Neural progenitor cell (in vitro differentiated cells): ENCODE measurements around the gene POLH. TPM values are rescaled to one million over a fixed set of nuclear protein-coding genes. Genes with fewer than 3 reads are reported as not detected.

Experiments used
- DNase-seq: peaks from one replicate; pipeline ENCODE4 v3.0.0-alpha.2; 2016; ENCODE audit warnings: low spot score
- H2AFZ ChIP-seq: fragments of 200-600 bp; sonication (generic); replicated peaks from 2 replicates; pipeline ENCODE4 v1.6.1; 2016; ENCODE audit warnings: antibody characterized with exemption
- H3F3A ChIP-seq: fragments of 200-600 bp; sonication (generic); 2 replicates; pipeline ENCODE4 v1.6.1; 2016; ENCODE audit warnings: antibody characterized with exemption, low read depth
- H3K27ac ChIP-seq: fragments of 200-600 bp; sonication (generic); 2 replicates; pipeline ENCODE4 v1.5.1; 2016; ENCODE audit warnings: mild to moderate bottlenecking
- H3K27me3 ChIP-seq: fragments of 200-600 bp; sonication (generic); 2 replicates; pipeline ENCODE4 v1.6.1; 2016; ENCODE audit warnings: mild to moderate bottlenecking, moderate library complexity
- H3K36me3 ChIP-seq: fragments of 200-600 bp; sonication (generic); 2 replicates; pipeline ENCODE4 v1.5.1; 2016
- H3K4me1 ChIP-seq: fragments of 200-600 bp; sonication (generic); 2 replicates; pipeline ENCODE4 v1.6.1; 2016; ENCODE audit warnings: mixed run types
- H3K4me2 ChIP-seq: fragments of 200-600 bp; sonication (generic); 2 replicates; pipeline ENCODE4 v1.6.1; 2016
- H3K4me3 ChIP-seq: fragments of 200-600 bp; sonication (generic); 2 replicates; pipeline ENCODE4 v1.5.1; 2016
- H3K79me2 ChIP-seq: fragments of 200-600 bp; sonication (generic); 2 replicates; pipeline ENCODE4 v1.6.1; 2016; ENCODE audit warnings: low read depth
- H3K9ac ChIP-seq: fragments of 200-600 bp; sonication (generic); 2 replicates; pipeline ENCODE4 v1.6.1; 2016
- H3K9me3 ChIP-seq: fragments of 200-600 bp; sonication (generic); 2 replicates; pipeline ENCODE4 v1.5.1; 2016; ENCODE audit warnings: low read depth
- H4K20me1 ChIP-seq: fragments of 200-600 bp; sonication (generic); 2 replicates; pipeline ENCODE4 v1.6.1; 2016; ENCODE audit warnings: low read depth
- H3K27ac Mint-ChIP-seq: 3 replicates; pipeline ENCODE4 v1.8.0; 2021; ENCODE audit warnings: mixed read lengths
- H3K27me3 Mint-ChIP-seq: 2 replicates; pipeline ENCODE4 v1.8.0; 2022; ENCODE audit warnings: low read depth, mild to moderate bottlenecking, inconsistent platforms, moderate library complexity, mixed read lengths; ENCODE audit not compliant: insufficient read depth
- H3K36me3 Mint-ChIP-seq: 3 replicates; pipeline ENCODE4 v1.8.0; 2021; ENCODE audit warnings: mixed read lengths
- H3K4me1 Mint-ChIP-seq: 3 replicates; pipeline ENCODE4 v1.8.0; 2021; ENCODE audit warnings: mixed read lengths
- H3K4me3 Mint-ChIP-seq: 3 replicates; pipeline ENCODE4 v1.8.0; 2021; ENCODE audit warnings: mild to moderate bottlenecking, moderate library complexity, mixed read lengths
- H3K9me3 Mint-ChIP-seq: 3 replicates; pipeline ENCODE4 v1.8.0; 2020; ENCODE audit warnings: mixed read lengths
- EZH2 ChIP-seq: fragments of 200-600 bp; sonication (generic); IDR thresholded peaks from 2 replicates; pipeline ENCODE4 v1.6.1; 2017; ENCODE audit warnings: antibody characterized with exemption, mild to moderate bottlenecking, moderate library complexity
- EZH2phosphoT487 ChIP-seq: fragments of 200-600 bp; sonication (generic); IDR thresholded peaks from 2 replicates; pipeline ENCODE4 v1.6.1; 2017; ENCODE audit warnings: antibody characterized with exemption
- total RNA-seq: library from RNA; depleted of rRNA; stranded (reverse); fragments of >200 nt; gene quantifications from 2 replicates; pipeline ENCODE4 v1.2.3, GENCODE V29; 2015; ENCODE audit warnings: low replicate concordance
- TF ChIP-seq, protein P1 (sequence below): fragments of 200-600 bp; sonication (generic); IDR thresholded peaks from 2 replicates; pipeline ENCODE4 v1.5.1; 2017; ENCODE audit warnings: antibody characterized with exemption, mild to moderate bottlenecking

The POLH gene
- total RNA-seq, 1 donor from 2014 or later: 17.0 TPM

- TF ChIP-seq EZH2phosphoT487 (no peak), EZH2 (no peak)
- TF ChIP-seq, protein P1, sequence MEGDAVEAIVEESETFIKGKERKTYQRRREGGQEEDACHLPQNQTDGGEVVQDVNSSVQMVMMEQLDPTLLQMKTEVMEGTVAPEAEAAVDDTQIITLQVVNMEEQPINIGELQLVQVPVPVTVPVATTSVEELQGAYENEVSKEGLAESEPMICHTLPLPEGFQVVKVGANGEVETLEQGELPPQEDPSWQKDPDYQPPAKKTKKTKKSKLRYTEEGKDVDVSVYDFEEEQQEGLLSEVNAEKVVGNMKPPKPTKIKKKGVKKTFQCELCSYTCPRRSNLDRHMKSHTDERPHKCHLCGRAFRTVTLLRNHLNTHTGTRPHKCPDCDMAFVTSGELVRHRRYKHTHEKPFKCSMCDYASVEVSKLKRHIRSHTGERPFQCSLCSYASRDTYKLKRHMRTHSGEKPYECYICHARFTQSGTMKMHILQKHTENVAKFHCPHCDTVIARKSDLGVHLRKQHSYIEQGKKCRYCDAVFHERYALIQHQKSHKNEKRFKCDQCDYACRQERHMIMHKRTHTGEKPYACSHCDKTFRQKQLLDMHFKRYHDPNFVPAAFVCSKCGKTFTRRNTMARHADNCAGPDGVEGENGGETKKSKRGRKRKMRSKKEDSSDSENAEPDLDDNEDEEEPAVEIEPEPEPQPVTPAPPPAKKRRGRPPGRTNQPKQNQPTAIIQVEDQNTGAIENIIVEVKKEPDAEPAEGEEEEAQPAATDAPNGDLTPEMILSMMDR: no peak
- DNase-seq: no peak
- no peaks in the 10 kb centered on the region for H3K4me1 ChIP-seq
- H3K36me3 ChIP-seq: peaks cover 3% of the 10 kb centered on the region
- peaks cover 6% of the 10 kb centered on the region for H3K36me3 Mint-ChIP-seq
- no peak overlapping the region for H3K4me3 ChIP-seq
- H3K9ac ChIP-seq: no peak overlapping the region
- no peaks in the 10 kb centered on the region for H3K79me2 ChIP-seq
- H3K9me3 Mint-ChIP-seq: no peaks in the 10 kb centered on the region
- no peak overlapping the region for H3K27ac Mint-ChIP-seq
- H2AFZ ChIP-seq: no peak overlapping the region
- H3K4me1 Mint-ChIP-seq: peaks cover 4% of the 10 kb centered on the region
- H3K4me3 Mint-ChIP-seq: no peak overlapping the region
- no peaks in the 10 kb centered on the region for H3K27me3 Mint-ChIP-seq
- H3K4me2 ChIP-seq: no peak overlapping the region
- H3K27me3 ChIP-seq: no peaks in the 10 kb centered on the region
- H3K9me3 ChIP-seq: no peaks in the 10 kb centered on the region
- H4K20me1 ChIP-seq: no peaks in the 10 kb centered on the region
- no peak overlapping the region for H3K27ac ChIP-seq
- no peaks in the 10 kb centered on the region for H3F3A ChIP-seq
Measured at GRCh38 chr6:43606019-43606418, 30.0 kb downstream of the POLH start.

- H3K27me3 ChIP-seq: no peaks in the 10 kb centered on the region
- H3K27me3 Mint-ChIP-seq: no peaks in the 10 kb centered on the region
Measured at GRCh38 chr6:43608310-43608763, 32.4 kb downstream of the POLH start.

GRCh38 chr6:43608807-43609206, 32.8 kb downstream of the POLH start:
- no peaks in the 10 kb centered on the region for H3K36me3 ChIP-seq
- Mint-ChIP-seq H3K36me3 (peaks cover 10% of the 10 kb centered on the region), H3K27ac (no peak overlapping the region), H3K4me1 (peaks cover 4% of the 10 kb centered on the region), H3K4me3 (no peak overlapping the region), H3K9me3 (no peaks in the 10 kb centered on the region), H3K27me3 (no peaks in the 10 kb centered on the region)
- no peaks in the 10 kb centered on the region for H4K20me1 ChIP-seq
- no peaks in the 10 kb centered on the region for H3K79me2 ChIP-seq
- no peak overlapping the region for H2AFZ ChIP-seq
- H3K4me3 ChIP-seq: no peak overlapping the region
- TF ChIP-seq, protein P1: no peak
- no peak for TF ChIP-seq EZH2
- TF ChIP-seq EZH2phosphoT487: no peak
- no peak overlapping the region for H3K9ac ChIP-seq
- H3K27ac ChIP-seq: no peak overlapping the region
- no peaks in the 10 kb centered on the region for H3K9me3 ChIP-seq
- H3F3A ChIP-seq: no peaks in the 10 kb centered on the region
- no peak for DNase-seq
- no peaks in the 10 kb centered on the region for H3K27me3 ChIP-seq
- H3K4me2 ChIP-seq: no peak overlapping the region
- no peaks in the 10 kb centered on the region for H3K4me1 ChIP-seq

More at GRCh38 chr6:43608310-43608763, 32.4 kb downstream of the POLH start:
- Histone ChIP-seq H2AFZ (no peak overlapping the region), H3K27ac (no peak overlapping the region), H3K79me2 (no peaks in the 10 kb centered on the region), H3K9ac (no peak overlapping the region), H4K20me1 (no peaks in the 10 kb centered on the region), H3K36me3 (peaks cover 3% of the 10 kb centered on the region), H3F3A (no peaks in the 10 kb centered on the region), H3K4me3 (no peak overlapping the region), H3K4me1 (no peaks in the 10 kb centered on the region), H3K4me2 (no peak overlapping the region), H3K9me3 (no peaks in the 10 kb centered on the region)
- DNase-seq: peak; percentile 84
- H3K4me1 Mint-ChIP-seq: peaks cover 4% of the 10 kb centered on the region
- H3K36me3 Mint-ChIP-seq: peaks cover 6% of the 10 kb centered on the region
- peak overlapping the region; percentile 39 for H3K27ac Mint-ChIP-seq
- H3K4me3 Mint-ChIP-seq: no peak overlapping the region
- TF ChIP-seq EZH2: no peak
- TF ChIP-seq, protein P1: peak; percentile 90
- H3K9me3 Mint-ChIP-seq: no peaks in the 10 kb centered on the region
